Osteoblast (primary cell): ENCODE data around the gene VAC14. TPM values are rescaled to one million over a fixed set of nuclear protein-coding genes. Genes with fewer than 3 reads are reported as not detected.

ENCODE experiments used
- DNase-seq: peaks from one replicate; pipeline ENCODE4 v3.0.0; 2011; ENCODE audit warnings: low spot score, mixed read lengths; ENCODE audit not compliant: insufficient read length; ENCODE audit errors: missing footprints
- H2AFZ ChIP-seq: 2 replicates; pipeline ENCODE4 v1.6.0; 2011; ENCODE audit warnings: mild to moderate bottlenecking, low read length
- H3K27ac ChIP-seq: 2 replicates; pipeline ENCODE4 v1.5.1; 2011; ENCODE audit warnings: mild to moderate bottlenecking, low read depth, low read length, moderate library complexity
- H3K27me3 ChIP-seq: 2 replicates; pipeline ENCODE4 v1.6.0; 2012; ENCODE audit warnings: mild to moderate bottlenecking, control low read depth, inconsistent platforms, low read length, moderate library complexity; ENCODE audit not compliant: insufficient read depth
- H3K36me3 ChIP-seq: 2 replicates; pipeline ENCODE4 v1.5.1; 2011; ENCODE audit warnings: mild to moderate bottlenecking, low read length, control low read depth, moderate library complexity; ENCODE audit not compliant: insufficient read depth
- H3K4me1 ChIP-seq: 2 replicates; pipeline ENCODE4 v1.5.1; 2011; ENCODE audit warnings: mild to moderate bottlenecking, low read length, control low read depth, moderate library complexity; ENCODE audit not compliant: insufficient read depth
- H3K4me2 ChIP-seq: 2 replicates; pipeline ENCODE4 v1.6.0; 2011; ENCODE audit warnings: mild to moderate bottlenecking, low read length; ENCODE audit not compliant: insufficient read depth
- H3K4me3 ChIP-seq: fragments of 200-600 bp; sonication (generic); 3 replicates; pipeline ENCODE4 v1.5.1; 2012; ENCODE audit warnings: mild to moderate bottlenecking, low read length, inconsistent platforms; ENCODE audit not compliant: insufficient read depth
- H3K79me2 ChIP-seq: 2 replicates; pipeline ENCODE4 v1.6.0; 2012; ENCODE audit warnings: mild to moderate bottlenecking, low read length, control low read depth, inconsistent platforms; ENCODE audit not compliant: insufficient read depth
- H3K9me3 ChIP-seq: 2 replicates; pipeline ENCODE4 v1.5.1; 2011; ENCODE audit warnings: low read depth, low read length, control low read depth
- H4K20me1 ChIP-seq: 2 replicates; pipeline ENCODE4 v1.6.0; 2012; ENCODE audit warnings: mild to moderate bottlenecking, low read length, control low read depth; ENCODE audit not compliant: insufficient read depth
- CTCF ChIP-seq: IDR thresholded peaks from 2 replicates; pipeline ENCODE4 v1.5.1; 2011; ENCODE audit warnings: mild to moderate bottlenecking, low read depth, low read length, moderate library complexity; ENCODE audit errors: extremely low read depth
- total RNA-seq: library from RNA; depleted of rRNA; stranded (reverse); fragments of >200 nt; gene quantifications from 2 replicates; pipeline ENCODE4 v1.2.3, GENCODE V29; 2012

VAC14 gene
- total RNA-seq, 1 donor = 72.7 TPM

GRCh38 chr16:70747703-70748631 lies 53.0 kb downstream of the VAC14 start:
- Histone ChIP-seq H4K20me1 (no peaks in the 10 kb centered on the region), H3K9me3 (no peaks in the 10 kb centered on the region), H3K36me3 (peaks cover 7% of the 10 kb centered on the region), H3K4me2 (no peak overlapping the region), H3K79me2 (peaks cover 7% of the 10 kb centered on the region), H3K27me3 (no peaks in the 10 kb centered on the region), H3K4me1 (peaks cover 45% of the 10 kb centered on the region), H3K4me3 (no peak overlapping the region), H2AFZ (no peak overlapping the region), H3K27ac (peak overlapping the region; percentile 97)
- DNase-seq = peak; percentile 44
- no peak for TF ChIP-seq CTCF

DNA sequence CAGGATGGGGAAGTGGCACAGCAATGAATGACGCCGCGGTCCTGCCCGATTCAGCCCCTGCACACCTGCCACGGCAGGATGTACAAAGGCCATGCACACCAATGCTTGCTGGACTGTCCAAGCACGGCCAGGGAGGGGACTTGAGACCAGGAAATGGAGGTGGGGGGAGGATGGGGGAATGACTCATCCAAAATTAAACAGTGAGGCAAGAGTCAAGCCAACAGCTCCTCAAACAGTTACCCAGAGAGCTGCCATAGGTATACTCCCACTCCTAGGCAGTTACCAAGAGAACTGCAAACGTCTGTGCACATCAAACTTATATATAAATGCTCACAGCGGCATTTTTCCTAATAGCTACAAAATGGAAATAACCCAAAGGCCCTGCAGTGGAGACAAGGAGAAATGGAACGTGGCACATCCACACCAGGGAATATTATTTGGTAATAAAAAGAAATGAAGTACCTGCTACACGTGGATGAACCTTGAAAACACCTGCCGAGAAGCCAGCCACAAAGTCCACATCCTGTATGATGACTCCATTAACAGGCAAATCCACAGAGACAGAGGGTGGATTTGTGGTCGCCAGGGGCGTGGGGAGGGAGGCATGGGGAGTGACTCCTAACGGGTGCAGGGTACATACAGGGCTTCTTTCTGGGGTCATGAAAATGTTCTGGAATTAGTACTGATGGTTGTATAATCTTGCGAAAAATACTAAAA lies 54.1 kb downstream of the VAC14 start:
- Histone ChIP-seq H3K4me1 (peaks cover 40% of the 10 kb centered on the region), H3K36me3 (peaks cover 10% of the 10 kb centered on the region), H3K79me2 (peaks cover 7% of the 10 kb centered on the region), H3K4me3 (peak overlapping the region; percentile 36), H3K27me3 (no peaks in the 10 kb centered on the region), H4K20me1 (no peaks in the 10 kb centered on the region), H3K4me2 (peak overlapping the region; percentile 71), H2AFZ (peak overlapping the region; percentile 36), H3K27ac (peak overlapping the region; percentile 97), H3K9me3 (no peaks in the 10 kb centered on the region)
- peak; percentile 96 for DNase-seq
- TF ChIP-seq CTCF = no peak

GRCh38 chr16:70746040-70746707 lies 54.8 kb downstream of the VAC14 start:
- peak; percentile 98 for DNase-seq
- Histone ChIP-seq H2AFZ (peak overlapping the region; percentile 36), H3K27me3 (no peaks in the 10 kb centered on the region), H3K4me2 (peak overlapping the region; percentile 71), H3K4me1 (peaks cover 39% of the 10 kb centered on the region), H4K20me1 (no peaks in the 10 kb centered on the region), H3K9me3 (no peaks in the 10 kb centered on the region), H3K79me2 (peaks cover 9% of the 10 kb centered on the region), H3K36me3 (peaks cover 10% of the 10 kb centered on the region), H3K27ac (peak overlapping the region; percentile 97), H3K4me3 (peak overlapping the region; percentile 36)
- TF ChIP-seq CTCF = no peak
